IMR-90 (cell line): ENCODE data around the gene CD81.

Source experiments
- MAZ ChIP-seq: IDR thresholded peaks from 2 replicates; pipeline ENCODE4 v1.6.1; 2012; ENCODE audit warnings: low read depth, mild to moderate bottlenecking, low read length, improper control_type of control experiment, moderate library complexity, borderline replicate concordance
- POLR2A ChIP-seq: IDR thresholded peaks from 2 replicates; pipeline ENCODE4 v1.6.1; 2012; ENCODE audit warnings: mild to moderate bottlenecking, low read depth, low read length
- RAD21 ChIP-seq: IDR thresholded peaks from 2 replicates; pipeline ENCODE4 v1.6.1; 2012; ENCODE audit warnings: low read length, improper control_type of control experiment
- RCOR1 ChIP-seq: IDR thresholded peaks from 2 replicates; pipeline ENCODE4 v1.6.1; 2012; ENCODE audit warnings: mild to moderate bottlenecking, low read length, improper control_type of control experiment; ENCODE audit not compliant: insufficient replicate concordance
- RFX5 ChIP-seq: IDR thresholded peaks from 2 replicates; pipeline ENCODE4 v1.8.0; 2012; ENCODE audit warnings: low read depth, mild to moderate bottlenecking, low read length, moderate library complexity
- TF ChIP-seq, protein P1 (sequence below): fragments of 150-350 bp; IDR thresholded peaks from 2 replicates; pipeline ENCODE4 v1.6.1; 2016; ENCODE audit warnings: low read depth, mild to moderate bottlenecking, low read length, moderate library complexity, borderline replicate concordance
- TF ChIP-seq, protein P2 (sequence below): conservative IDR thresholded peaks from 2 replicates; pipeline ENCODE4 v1.5.1; 2012; ENCODE audit warnings: mild to moderate bottlenecking, low read depth, low read length, improper control_type of control experiment

DNA sequence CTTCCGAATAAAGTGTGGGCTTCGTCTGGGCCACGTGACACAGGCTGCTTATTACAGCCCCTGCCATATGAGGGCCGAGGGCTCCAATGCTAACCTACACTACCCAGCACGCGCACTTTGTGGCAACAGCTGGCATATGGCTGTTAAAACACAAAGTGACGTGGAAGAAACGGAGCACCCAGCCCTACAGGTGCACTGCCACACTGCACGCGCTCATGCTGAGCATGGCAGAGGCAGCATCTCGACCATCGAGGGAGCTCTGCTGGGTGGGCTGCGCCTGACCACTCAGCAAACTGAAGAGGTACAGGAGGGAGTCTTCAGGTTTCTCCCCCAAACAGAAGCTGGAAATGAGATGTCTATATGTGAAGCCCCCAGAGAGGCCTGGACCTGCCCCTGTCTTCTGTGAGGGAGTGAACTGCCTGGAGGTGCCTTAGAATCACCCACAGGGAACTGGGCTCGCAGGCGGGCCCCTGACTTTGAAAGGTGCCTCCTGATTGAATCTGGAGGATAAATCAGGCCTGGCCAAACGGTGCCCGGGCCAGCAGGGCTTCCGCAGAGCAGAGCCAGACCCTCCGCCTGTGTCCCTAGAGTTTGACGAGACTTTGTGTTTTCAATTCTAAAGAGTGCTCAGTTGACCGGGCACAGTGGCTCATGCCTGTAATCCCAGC, 41.7 kb downstream of the CD81 start:
- TF ChIP-seq, protein P1, sequence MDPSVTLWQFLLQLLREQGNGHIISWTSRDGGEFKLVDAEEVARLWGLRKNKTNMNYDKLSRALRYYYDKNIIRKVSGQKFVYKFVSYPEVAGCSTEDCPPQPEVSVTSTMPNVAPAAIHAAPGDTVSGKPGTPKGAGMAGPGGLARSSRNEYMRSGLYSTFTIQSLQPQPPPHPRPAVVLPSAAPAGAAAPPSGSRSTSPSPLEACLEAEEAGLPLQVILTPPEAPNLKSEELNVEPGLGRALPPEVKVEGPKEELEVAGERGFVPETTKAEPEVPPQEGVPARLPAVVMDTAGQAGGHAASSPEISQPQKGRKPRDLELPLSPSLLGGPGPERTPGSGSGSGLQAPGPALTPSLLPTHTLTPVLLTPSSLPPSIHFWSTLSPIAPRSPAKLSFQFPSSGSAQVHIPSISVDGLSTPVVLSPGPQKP, result no peak
- TF ChIP-seq POLR2A (no peak), MAZ (no peak), RCOR1 (no peak), RFX5 (no peak), RAD21 (no peak)
- TF ChIP-seq, protein P2, sequence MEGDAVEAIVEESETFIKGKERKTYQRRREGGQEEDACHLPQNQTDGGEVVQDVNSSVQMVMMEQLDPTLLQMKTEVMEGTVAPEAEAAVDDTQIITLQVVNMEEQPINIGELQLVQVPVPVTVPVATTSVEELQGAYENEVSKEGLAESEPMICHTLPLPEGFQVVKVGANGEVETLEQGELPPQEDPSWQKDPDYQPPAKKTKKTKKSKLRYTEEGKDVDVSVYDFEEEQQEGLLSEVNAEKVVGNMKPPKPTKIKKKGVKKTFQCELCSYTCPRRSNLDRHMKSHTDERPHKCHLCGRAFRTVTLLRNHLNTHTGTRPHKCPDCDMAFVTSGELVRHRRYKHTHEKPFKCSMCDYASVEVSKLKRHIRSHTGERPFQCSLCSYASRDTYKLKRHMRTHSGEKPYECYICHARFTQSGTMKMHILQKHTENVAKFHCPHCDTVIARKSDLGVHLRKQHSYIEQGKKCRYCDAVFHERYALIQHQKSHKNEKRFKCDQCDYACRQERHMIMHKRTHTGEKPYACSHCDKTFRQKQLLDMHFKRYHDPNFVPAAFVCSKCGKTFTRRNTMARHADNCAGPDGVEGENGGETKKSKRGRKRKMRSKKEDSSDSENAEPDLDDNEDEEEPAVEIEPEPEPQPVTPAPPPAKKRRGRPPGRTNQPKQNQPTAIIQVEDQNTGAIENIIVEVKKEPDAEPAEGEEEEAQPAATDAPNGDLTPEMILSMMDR, result no peak
